Keratinocyte (primary cell): ENCODE data around the gene TENM4. TPM values are rescaled to one million over a fixed set of nuclear protein-coding genes. Genes with fewer than 3 reads are reported as not detected.
A peak's percentile ranks its signal among the peaks of the same experiment; 100 is the strongest.

Experiments used
- DNase-seq: peaks from one replicate; pipeline ENCODE4 v3.0.0-alpha.2; 2011; ENCODE audit warnings: low read depth, missing footprints, low spot score
- FAIRE-seq: peaks from 2 replicates; lab custom pipeline; 2011; peaks lifted over from hg19 to GRCh38; lab: Jason Lieb, UNC
- H2AFZ ChIP-seq: 2 replicates; pipeline ENCODE4 v1.6.0; 2012; ENCODE audit warnings: low read length, control low read depth, inconsistent platforms; ENCODE audit not compliant: control insufficient read depth
- H3K27ac ChIP-seq: 2 replicates; pipeline ENCODE4 v1.5.1; 2011; ENCODE audit warnings: low read length; ENCODE audit not compliant: control insufficient read depth, insufficient read depth
- H3K27me3 ChIP-seq: 3 replicates; pipeline ENCODE4 v1.6.0; 2011; ENCODE audit warnings: low read length; ENCODE audit not compliant: control insufficient read depth, insufficient read depth; ENCODE audit errors: extremely low read depth
- H3K36me3 ChIP-seq, 2 experiments: 2 replicates in 1 of 2; 3 replicates in 1 of 2; pipeline ENCODE4 v1.5.1; 2011; ENCODE audit warnings: low read length in 2 of 2, mild to moderate bottlenecking in 1 of 2; ENCODE audit not compliant: control insufficient read depth in 2 of 2, insufficient read depth in 2 of 2; ENCODE audit errors: extremely low read depth in 1 of 2
- H3K4me1 ChIP-seq: 3 replicates; pipeline ENCODE4 v1.5.1; 2011; ENCODE audit warnings: low read length; ENCODE audit not compliant: control insufficient read depth, insufficient read depth; ENCODE audit errors: extremely low read depth
- H3K4me2 ChIP-seq: 3 replicates; pipeline ENCODE4 v1.6.0; 2011; ENCODE audit warnings: low read depth, low read length; ENCODE audit not compliant: control insufficient read depth, insufficient read depth; ENCODE audit errors: extremely low read depth
- H3K4me3 ChIP-seq, 3 experiments: fragments of 200-600 bp in 1 of 3; sonication (generic) in 1 of 3; 2 replicates in 2 of 3; 3 replicates in 1 of 3; pipeline ENCODE4 v1.5.1; 2011 to 2016; ENCODE audit warnings: low read length in 3 of 3, mild to moderate bottlenecking in 3 of 3, control low read depth in 2 of 3, inconsistent platforms in 1 of 3, low read depth in 1 of 3, mixed read lengths in 1 of 3, mixed run types in 1 of 3, moderate library complexity in 1 of 3; ENCODE audit not compliant: control insufficient read depth in 2 of 3, insufficient read depth in 2 of 3; ENCODE audit errors: extremely low read depth in 1 of 3
- H3K79me2 ChIP-seq: 2 replicates; pipeline ENCODE4 v1.6.0; 2012; ENCODE audit warnings: low read length; ENCODE audit not compliant: control insufficient read depth, insufficient read depth
- H3K9ac ChIP-seq: 3 replicates; pipeline ENCODE4 v1.6.0; 2011; ENCODE audit warnings: low read length; ENCODE audit not compliant: control insufficient read depth, insufficient read depth; ENCODE audit errors: extremely low read depth
- H3K9me1 ChIP-seq: 3 replicates; pipeline ENCODE4 v1.6.0; 2011; ENCODE audit warnings: low read length; ENCODE audit not compliant: control insufficient read depth, insufficient read depth; ENCODE audit errors: extremely low read depth
- H3K9me3 ChIP-seq: 2 replicates; pipeline ENCODE4 v1.5.1; 2012; ENCODE audit warnings: low read depth, low read length; ENCODE audit not compliant: control insufficient read depth
- H4K20me1 ChIP-seq: 3 replicates; pipeline ENCODE4 v1.6.0; 2011; ENCODE audit warnings: low read length; ENCODE audit not compliant: control insufficient read depth, insufficient read depth; ENCODE audit errors: extremely low read depth
- EZH2 ChIP-seq: IDR thresholded peaks from one replicate; pipeline ENCODE4 v1.6.1; 2012; ENCODE audit warnings: inconsistent platforms, mild to moderate bottlenecking, low read length, moderate library complexity
- dilution Hi-C: fragments of 300-500 bp; cut with MboI; formaldehyde crosslinking; loops from one replicate; pipeline ENCODE4 v1.7.0; 2020; ENCODE audit warnings: low sequenced_read_pairs; ENCODE audit not compliant: extremely low pct_ligation_motif_present
- polyA plus RNA-seq, 5 experiments: library from polyadenylated mRNA; depleted of rRNA in 3 of 5; stranded (reverse) in 3 of 5; stranded (forward) in 1 of 5; unstranded in 1 of 5; fragments of >200 nt; gene quantifications; 1 replicate in 1 of 5; 2 replicates in 3 of 5; 3 replicates in 1 of 5; pipeline versions ENCODE4 v1.2.1 to v1.2.3, GENCODE V29; 2011 to 2012; ENCODE audit warnings: missing spikeins in 2 of 5, low read depth in 1 of 5, low replicate concordance in 1 of 5
- TF ChIP-seq, protein P1 (sequence below), 3 experiments: IDR thresholded peaks in 1 of 3; conservative IDR thresholded peaks in 1 of 3; optimal IDR thresholded peaks in 1 of 3; 2 replicates in 2 of 3; 3 replicates in 1 of 3; pipeline versions ENCODE3 to v1.5.1; 2011; ENCODE audit warnings: low read length in 3 of 3, mild to moderate bottlenecking in 3 of 3, moderate library complexity in 2 of 3, control low read depth in 1 of 3, inconsistent platforms in 1 of 3; ENCODE audit not compliant: insufficient read depth in 2 of 3; ENCODE audit errors: extremely low read depth in 1 of 3

TENM4 gene
- polyA plus RNA-seq, 1 donor (not counting 4 experiments of a cell fraction or from before 2014, with no cell fraction given) = 3.5 TPM

DNA sequence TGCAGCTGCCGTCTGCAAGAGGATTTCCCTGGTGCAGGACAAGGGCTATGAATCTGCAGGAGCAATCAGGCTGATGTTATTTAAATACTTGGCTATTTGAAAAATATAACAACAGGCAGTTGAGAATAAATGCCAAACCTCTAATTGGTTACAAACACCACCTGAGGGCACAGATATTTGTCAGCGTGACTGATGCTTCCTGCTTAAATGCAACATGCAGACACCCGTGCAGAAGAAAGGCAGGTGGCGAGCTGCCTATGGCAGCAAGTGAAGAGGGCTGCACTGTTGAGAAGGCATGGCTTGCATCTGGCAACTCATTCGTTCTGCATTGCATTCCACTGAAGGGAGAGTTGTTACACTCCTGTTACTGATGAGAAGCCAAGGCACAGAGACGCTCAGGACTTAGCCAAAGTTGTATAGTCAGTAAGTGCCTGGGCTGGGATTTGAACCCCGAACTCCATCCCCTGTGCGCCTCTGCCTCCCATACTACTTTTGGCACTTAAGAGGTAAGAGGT lies 350.6 kb downstream of the TENM4 start:
- H4K20me1 ChIP-seq = no peaks in the 10 kb centered on the region
- peaks cover 41% of the 10 kb centered on the region for H3K4me1 ChIP-seq
- H3K36me3 ChIP-seq = no peaks in the 10 kb centered on the region
- H3K27me3 ChIP-seq = no peaks in the 10 kb centered on the region
- H3K9me1 ChIP-seq = no peaks in the 10 kb centered on the region
- H3K9me3 ChIP-seq = no peaks in the 10 kb centered on the region
- FAIRE-seq = peak; percentile 59
- no peaks in the 10 kb centered on the region for H3K79me2 ChIP-seq
- H3K4me3 ChIP-seq = no peak overlapping the region
- TF ChIP-seq EZH2 = no peak
- TF ChIP-seq, protein P1, sequence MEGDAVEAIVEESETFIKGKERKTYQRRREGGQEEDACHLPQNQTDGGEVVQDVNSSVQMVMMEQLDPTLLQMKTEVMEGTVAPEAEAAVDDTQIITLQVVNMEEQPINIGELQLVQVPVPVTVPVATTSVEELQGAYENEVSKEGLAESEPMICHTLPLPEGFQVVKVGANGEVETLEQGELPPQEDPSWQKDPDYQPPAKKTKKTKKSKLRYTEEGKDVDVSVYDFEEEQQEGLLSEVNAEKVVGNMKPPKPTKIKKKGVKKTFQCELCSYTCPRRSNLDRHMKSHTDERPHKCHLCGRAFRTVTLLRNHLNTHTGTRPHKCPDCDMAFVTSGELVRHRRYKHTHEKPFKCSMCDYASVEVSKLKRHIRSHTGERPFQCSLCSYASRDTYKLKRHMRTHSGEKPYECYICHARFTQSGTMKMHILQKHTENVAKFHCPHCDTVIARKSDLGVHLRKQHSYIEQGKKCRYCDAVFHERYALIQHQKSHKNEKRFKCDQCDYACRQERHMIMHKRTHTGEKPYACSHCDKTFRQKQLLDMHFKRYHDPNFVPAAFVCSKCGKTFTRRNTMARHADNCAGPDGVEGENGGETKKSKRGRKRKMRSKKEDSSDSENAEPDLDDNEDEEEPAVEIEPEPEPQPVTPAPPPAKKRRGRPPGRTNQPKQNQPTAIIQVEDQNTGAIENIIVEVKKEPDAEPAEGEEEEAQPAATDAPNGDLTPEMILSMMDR (optimal IDR thresholded peaks at IDR 0.05 in 1 of 3, IDR thresholded peaks at IDR 0.05 in 1 of 3, conservative IDR thresholded peaks at IDR 0.05 in 1 of 3; ENCODE audit: extremely low read depth in 1 of 3, insufficient read depth in 2 of 3, low read length in 3 of 3) = peak in 1 of 3 experiments; percentile 1
- H3K9ac ChIP-seq = no peak overlapping the region
- H3K27ac ChIP-seq = no peak overlapping the region
- DNase-seq = peak; percentile 76
- dilution Hi-C loops = no loop called here
- no peak overlapping the region for H3K4me2 ChIP-seq
- no peak overlapping the region for H2AFZ ChIP-seq

GRCh38 chr11:79089601-79090000 lies 351.2 kb downstream of the TENM4 start:
- no peaks in the 10 kb centered on the region for H3K27me3 ChIP-seq
- no peaks in the 10 kb centered on the region for H4K20me1 ChIP-seq
- TF ChIP-seq, protein P1 (optimal IDR thresholded peaks at IDR 0.05 in 1 of 3, IDR thresholded peaks at IDR 0.05 in 1 of 3, conservative IDR thresholded peaks at IDR 0.05 in 1 of 3; ENCODE audit: extremely low read depth in 1 of 3, insufficient read depth in 2 of 3, low read length in 3 of 3) = no peak
- no peak for TF ChIP-seq EZH2
- no peaks in the 10 kb centered on the region for H3K9me3 ChIP-seq
- no peak overlapping the region for H3K4me3 ChIP-seq
- no peaks in the 10 kb centered on the region for H3K9me1 ChIP-seq
- H3K4me2 ChIP-seq = no peak overlapping the region
- H3K9ac ChIP-seq = no peak overlapping the region
- H3K4me1 ChIP-seq = peaks cover 41% of the 10 kb centered on the region
- H2AFZ ChIP-seq = no peak overlapping the region
- no peak overlapping the region for H3K27ac ChIP-seq
- FAIRE-seq (no peak), DNase-seq (no peak)
- H3K36me3 ChIP-seq = no peaks in the 10 kb centered on the region
- dilution Hi-C loops = no loop called here
- no peaks in the 10 kb centered on the region for H3K79me2 ChIP-seq
